Fibroblast of skin of scalp (primary cell): Measurements from ENCODE around the gene PHACTR4.
"Not testable (repeated sequence)": the region's sequence is repeated elsewhere in the genome, so short reads cannot be mapped to it uniquely, and the experiment has no call there.

Source experiments
- DNase-seq: peaks from one replicate; pipeline ENCODE4 v3.0.0-alpha.2; 2013

The PHACTR4 gene

DNA sequence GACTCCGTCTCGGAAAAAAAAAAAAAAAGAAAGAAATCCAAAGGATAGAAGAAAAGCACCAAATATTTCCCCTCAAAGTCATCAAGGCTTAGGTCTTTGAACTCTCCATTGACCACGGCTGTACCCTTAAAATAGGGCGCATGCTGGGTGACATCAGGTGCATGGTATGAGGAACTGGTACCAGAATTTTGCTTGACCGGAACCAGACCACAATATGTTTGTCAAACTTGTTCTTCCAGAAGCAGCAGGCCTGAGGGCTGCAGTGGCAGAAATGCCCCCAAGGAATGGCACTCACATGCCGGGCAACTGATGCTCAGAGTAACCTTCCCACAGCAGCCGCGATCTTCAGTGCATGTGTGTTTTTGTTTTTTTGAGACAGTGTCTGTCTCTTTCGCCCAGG lies 157.3 kb downstream of the PHACTR4 start:
- no peak for DNase-seq

DNA sequence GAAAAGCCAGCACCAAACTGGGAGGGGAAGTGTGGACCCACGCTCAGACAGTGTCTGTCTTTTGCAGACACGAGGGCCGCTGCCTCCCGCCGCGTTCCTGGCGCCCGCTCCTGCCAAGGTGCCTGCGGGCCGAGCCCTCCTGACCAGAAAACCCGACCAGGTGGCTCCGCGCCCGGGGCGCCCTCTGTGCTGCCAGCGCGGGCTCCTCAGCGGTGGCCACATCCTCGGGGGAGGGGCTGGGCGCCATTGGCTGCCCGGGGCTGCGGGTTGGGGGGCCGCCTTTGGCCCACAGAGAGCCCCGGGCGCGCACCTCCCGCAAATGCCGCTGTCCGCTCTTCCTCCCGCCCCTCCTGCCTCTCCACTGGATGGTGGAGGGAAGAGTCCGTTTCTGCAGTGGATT lies 160.9 kb downstream of the PHACTR4 start:
- no peak for DNase-seq

DNA sequence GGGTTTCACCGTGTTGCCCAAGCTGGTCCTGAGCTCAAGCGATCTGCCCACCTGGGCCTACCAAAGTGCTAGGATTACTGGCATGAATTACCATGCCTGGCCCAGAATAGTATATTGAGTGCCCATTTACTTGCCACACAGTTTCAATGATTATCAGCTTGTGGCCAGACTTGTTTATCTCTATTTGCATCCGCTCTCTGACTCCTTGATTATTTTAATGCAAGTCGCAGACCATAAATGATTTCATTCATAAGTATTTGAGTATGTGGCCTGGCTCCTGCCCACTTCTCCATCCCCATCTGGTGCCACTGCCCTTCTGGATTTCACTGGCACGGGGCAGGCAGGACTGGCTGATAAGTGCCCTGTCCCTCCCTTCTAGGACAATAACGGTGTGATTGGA lies 165.1 kb downstream of the PHACTR4 start:
- no peak for DNase-seq

DNA sequence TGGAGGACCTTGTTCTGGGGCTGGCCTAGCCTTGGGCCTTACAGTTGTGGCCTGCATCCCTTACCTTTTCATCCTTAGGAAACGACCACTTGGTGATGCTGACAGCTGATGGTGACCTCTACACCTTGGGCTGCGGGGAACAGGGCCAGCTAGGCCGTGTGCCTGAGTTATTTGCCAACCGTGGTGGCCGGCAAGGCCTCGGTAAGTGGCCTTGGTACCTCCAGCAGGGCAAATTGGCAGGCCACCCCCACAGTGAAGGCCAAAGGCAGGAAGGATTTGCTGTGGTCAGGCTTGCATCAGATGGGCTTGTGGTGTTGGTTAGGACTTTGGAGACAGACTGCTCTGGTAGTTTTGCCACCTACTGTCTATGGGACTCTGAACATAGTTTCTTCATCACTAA lies 165.6 kb downstream of the PHACTR4 start:
- DNase-seq, result no peak

DNA sequence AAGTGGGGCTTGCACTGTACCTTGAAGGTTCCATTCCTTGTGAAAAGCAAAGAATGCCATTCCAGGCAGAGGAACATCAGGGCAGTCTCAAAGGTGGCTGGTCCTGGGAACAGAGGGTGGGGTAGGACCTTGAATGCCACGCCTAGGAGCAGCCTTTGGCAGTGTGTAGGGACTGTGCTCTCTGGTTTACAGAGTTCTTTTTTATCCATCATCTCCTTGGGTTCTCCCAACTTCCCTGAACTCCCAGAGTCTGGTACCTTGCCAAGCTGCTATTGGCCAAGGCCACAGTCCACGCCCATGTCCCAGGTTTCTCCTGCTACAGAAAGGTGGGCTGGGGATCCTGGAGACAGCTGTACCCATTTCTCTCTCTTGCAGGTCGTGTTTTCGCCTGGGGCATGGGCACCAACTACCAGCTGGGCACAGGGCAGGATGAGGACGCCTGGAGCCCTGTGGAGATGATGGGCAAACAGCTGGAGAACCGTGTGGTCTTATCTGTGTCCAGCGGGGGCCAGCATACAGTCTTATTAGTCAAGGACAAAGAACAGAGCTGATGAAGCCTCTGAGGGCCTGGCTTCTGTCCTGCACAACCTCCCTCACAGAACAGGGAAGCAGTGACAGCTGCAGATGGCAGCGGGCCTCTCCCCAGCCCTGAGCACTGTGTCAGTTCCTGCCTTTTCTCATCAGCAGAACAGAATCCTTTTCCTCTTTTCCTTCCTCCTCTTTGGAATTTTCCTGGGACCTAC lies 168.1 kb downstream of the PHACTR4 start:
- no peak for DNase-seq

DNA sequence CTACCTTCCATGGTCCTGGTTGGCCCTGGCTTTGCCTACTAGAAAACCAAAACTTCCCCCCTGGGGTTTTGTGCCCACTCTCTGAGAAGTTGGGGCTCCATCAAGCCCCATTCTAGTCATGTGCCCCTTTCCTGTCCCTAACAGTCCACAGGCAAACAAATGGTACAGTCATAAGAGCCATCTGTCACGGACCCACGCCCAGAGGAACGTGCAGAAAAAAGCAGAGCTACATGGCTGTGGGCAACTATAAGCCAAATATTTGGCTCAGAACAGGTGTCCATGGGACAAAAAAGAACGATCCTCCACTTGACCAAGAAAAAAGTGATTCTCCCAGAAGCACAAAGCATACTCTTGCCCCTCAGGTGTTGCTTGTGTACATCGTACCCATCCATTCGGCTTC lies 168.7 kb downstream of the PHACTR4 start:
- no peak for DNase-seq

DNA sequence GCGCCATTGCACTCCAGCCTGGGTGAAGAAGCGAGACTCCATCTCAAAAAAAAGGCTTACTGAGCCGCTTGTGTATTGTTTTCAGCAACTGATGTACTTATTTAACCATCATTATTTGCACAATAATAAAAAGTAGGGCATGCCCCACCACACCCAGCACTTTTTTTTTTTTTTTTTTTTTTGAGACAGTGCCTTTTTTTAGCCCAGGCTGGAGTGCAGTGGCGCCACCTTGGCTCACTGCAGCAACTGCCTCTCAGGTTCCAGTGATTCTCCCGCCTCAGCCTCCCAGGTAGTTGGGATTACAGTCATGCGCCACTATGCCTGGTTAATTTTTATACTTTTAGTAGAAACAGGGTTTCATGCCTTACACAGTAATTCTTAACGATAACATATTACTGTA lies 171.1 kb downstream of the PHACTR4 start:
- no peak for DNase-seq

DNA sequence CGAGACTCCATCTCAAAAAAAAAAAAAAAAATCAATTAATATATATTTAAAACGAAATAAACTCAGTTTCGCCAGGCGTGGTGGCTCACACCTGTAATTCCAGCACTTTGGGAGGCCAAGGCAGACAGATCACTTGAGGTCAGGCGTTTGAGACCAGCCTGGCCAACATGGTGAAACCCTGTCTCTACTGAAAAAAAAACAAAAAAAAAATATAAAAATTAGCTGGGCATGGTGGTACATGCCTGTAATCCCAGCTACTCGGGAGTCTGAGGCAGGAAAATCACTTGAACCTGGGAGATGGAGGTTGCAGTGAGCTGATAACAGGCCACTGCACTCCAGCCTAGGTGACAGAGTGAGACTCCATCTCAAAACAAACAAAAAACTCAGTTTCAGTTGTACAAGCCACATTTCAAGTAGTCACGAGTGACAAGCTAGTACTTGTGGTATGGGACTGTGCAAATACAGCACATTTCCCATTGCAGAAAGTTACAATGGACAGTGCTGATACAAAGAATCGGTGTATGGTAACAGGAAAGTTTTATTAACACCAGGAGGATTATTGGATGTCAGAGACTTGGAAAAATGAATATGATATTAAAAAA lies 172.0 kb downstream of the PHACTR4 start:
- not testable (repeated sequence) for DNase-seq

DNA sequence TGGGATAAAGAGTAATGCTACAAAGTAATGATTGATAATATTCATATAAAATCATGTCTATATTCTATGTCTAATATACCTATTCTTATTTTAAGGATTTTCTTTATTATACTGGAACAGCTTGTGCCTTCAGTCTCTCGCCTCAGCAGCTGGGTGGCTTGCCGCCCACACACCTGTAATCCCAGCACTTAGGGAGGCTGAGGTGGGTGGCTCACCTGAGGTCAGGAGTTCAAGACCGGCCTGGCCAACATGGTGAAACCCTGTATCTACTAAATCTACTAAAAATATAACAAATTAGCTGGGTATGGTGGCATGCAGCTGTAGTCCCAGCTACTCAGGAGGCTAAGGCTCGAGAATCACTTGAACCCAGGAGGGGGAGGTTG lies 175.7 kb downstream of the PHACTR4 start:
- DNase-seq, result no peak

DNA sequence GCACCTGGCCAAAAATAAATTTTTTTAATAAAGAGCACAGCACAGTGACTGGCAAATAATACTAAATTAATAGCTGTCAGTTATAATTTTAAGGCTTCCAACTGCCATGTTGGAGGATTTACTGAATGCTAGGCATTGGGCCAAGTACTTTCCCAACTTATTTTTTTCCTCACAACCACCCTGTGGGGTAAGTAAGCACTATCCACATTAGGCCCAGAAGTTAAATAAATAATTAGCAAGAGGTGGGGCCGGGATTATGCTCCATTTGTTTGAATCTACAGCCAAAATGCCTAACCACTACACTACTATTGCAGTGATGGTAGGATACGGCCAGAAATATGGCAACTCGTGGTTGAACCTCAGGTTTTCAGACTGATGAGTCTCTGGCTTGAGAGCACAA lies 178.8 kb downstream of the PHACTR4 start:
- DNase-seq, result no peak
